Measurements from ENCODE around the gene FAM174C.

The FAM174C gene

DNA sequence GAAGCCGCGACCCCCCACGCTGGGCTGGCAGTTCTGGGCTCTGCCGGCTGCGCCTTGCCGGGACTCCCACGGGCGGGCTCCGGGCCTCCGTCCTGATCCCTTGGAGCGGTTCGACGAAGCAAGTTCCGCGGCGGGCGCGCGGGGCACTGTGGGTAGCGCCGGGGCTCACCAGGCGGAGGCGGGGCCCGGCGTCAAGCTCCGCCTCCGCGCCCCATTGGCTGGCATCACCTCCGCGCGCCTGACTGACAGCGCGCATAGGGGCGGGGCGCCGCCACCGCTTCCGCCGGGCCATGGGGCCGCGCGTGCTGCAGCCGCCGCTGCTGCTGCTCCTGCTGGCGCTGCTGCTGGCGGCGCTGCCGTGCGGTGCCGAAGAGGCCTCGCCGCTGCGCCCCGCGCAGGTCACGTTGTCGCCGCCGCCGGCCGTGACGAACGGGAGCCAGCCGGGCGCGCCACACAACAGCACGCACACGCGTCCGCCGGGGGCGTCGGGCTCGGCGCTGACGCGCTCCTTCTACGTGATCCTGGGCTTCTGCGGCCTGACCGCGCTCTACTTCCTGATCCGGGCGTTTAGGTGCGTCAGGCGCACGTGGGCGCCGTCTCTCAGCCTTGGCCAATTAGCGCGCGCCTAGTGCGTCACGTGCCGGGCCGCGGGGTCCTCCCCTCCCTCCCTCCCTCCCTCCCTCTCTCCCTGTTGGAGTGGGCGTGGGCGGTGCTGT is at the start of gene FAM174C:
Gene FAM174C (plus strand): TSS at position 271 of the 716 bp plus-strand sequence. CDS start 20 bp downstream, at position 291.
- peak; percentile 90 for DNase-seq (ENCODE audit: low spot score)

DNA sequence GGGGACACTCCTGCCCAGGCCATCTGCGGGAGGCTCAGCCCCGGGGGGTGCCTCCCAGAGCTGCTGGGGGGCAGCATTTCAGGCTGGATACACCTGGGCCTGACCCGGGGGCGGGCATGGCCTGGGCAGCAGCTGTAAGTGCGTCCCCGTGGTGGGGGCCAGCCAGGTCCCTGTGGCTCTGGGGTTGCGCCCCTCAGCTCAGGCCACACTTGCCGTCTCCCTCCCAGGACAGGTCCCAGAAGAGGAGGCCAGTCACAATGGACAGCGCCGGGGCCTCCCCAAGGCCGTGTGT is 49.2 kb upstream of the FAM174C start:
- no peak for DNase-seq (ENCODE audit: low spot score)

DNA sequence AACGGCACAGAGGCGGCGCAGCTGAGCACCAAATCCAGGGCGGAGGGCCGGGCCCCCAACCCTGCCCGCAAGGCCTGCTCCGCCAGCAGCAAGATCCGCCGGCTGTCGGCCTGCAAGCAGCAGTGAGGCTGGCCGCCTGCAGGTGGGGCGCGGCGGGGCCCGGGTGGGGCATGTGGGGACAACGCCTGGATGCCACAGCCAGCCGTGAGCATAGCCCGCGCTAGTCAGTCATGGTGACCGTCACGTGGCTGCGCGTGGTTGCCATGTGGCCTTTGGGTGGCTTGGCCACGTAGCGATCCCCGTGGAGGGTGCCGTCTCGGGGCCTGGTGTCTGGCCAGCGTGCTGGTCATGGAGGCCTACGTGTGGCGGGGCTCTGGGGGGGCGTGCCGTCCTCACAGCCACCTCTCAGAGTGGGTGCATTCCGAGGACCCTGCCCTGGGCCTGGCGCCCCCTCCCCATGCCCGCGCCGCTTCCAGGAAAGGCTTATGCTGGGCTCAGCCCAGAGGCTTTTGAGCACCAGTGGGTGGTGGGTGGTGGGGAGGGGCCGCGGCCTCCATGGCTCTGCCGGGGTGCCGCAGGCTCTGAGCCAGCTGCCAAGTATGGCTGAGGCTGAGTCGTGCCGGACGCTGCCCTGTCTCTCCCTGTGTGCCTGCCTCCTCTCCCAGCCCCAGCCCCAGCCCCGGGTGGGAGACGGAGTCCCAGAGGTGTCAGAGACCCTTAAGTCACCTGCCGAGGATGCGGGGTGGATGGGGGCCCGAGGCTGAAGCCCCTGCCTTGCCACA is 48.6 kb upstream of the FAM174C start:
- DNase-seq (ENCODE audit: low spot score): no peak

DNA sequence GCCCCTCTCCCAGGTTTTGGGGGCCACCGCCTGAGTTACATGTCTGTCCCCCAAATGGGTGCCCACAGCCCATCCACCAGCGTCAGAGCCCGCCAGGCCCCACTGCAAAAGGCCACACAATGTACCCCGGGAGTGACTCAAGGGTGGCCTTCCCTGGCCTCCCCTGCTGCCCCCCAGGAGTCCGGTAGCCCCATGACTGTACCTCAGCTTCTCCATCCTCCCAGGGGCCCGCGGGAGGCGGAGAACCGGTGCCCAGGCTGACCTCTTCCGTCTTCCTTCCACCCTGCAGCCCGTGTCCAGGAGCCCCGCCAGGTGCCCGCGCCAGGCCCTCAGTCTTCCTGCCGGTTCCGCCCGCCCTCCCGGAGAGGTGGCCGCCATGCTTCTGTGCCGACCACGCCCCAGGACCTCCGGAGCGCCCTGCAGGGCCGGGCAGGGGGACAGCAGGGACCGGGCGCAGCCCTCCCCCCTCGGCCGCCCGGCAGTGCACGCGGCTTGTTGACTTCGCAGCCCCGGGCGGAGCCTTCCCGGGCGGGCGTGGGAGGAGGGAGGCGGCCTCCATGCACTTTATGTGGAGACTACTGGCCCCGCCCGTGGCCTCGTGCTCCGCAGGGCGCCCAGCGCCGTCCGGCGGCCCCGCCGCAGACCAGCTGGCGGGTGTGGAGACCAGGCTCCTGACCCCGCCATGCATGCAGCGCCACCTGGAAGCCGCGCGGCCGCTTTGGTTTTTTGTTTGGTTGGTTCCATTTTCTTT is 47.9 kb upstream of the FAM174C start:
- DNase-seq (ENCODE audit: low spot score): no peak

DNA sequence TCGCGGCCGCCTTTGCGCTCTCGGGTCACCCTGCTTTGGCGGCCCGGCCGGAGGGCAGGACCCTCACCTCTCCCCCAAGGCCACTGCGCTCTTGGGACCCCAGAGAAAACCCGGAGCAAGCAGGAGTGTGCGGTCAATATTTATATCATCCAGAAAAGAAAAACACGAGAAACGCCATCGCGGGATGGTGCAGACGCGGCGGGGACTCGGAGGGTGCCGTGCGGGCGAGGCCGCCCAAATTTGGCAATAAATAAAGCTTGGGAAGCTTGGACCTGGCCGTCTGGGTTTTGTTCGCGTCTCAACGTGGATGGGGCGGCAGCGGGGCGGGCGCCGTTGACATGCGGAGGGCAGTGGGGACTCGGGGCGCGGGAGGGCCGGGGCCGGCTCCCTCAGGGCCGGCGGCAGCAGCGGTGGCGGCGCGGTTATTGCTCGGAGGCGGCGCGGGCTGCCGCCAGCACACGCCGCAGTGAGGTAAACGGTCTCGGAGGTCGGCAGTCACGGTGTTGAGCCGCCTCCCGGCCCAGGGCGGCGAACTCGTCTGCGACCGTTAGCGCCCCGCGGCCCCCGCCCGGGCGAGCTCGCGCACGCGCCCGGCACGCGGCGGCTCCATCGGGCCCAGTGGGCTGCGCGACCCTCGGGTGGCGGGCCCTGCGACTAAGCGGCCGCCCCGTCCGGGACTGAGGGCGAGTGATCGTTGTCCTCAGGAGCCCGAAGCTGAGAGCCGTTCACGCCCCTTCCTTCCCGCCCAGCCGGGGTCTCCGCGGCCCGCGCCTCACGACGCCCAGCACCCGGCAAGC is 47.0 kb upstream of the FAM174C start:
- no peak for DNase-seq (ENCODE audit: low spot score)

DNA sequence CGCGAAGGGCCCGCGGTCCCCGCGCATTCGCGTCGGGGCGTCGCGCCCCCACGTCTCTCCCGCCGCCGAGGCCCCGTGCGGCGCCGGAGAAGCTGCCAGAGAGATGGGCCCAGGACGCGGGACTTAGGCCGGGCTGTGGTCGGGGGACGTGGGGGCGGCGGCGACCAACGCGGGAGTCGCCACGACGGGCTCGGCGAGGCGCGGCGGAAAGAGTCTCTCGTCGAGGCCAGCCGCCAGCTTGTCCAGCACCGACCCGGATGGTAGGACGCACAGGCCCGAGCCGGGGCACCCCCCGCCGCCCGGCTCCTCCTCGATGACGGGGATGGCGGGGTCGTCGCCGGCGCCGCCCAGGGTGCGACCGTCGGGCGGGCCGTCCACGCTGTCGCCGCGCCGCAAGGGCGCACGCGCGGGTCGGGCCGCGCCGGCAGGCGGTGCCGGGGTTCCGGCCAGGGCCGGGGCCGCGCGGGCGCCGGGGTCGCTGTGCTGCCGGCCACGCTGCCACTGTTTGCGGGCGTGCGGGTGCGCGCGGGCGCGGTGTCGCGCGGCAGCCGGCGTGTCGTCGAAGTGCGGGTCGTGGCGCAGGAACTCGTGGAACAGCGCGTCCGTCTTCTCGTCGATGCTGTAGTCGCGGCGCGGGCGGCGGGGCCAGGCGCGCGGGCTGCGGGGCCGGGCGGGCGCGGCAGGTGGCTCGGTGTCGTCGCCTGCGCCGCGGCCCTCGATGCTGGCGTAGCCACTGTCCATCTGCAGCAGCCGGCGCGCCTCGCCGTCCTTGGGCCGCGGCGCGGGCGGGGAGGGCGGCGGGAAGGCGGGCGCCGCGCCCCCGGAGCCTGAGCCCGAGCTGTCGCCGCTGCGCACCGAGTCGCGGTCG is 46.0 kb upstream of the FAM174C start:
- DNase-seq (ENCODE audit: low spot score): no peak

DNA sequence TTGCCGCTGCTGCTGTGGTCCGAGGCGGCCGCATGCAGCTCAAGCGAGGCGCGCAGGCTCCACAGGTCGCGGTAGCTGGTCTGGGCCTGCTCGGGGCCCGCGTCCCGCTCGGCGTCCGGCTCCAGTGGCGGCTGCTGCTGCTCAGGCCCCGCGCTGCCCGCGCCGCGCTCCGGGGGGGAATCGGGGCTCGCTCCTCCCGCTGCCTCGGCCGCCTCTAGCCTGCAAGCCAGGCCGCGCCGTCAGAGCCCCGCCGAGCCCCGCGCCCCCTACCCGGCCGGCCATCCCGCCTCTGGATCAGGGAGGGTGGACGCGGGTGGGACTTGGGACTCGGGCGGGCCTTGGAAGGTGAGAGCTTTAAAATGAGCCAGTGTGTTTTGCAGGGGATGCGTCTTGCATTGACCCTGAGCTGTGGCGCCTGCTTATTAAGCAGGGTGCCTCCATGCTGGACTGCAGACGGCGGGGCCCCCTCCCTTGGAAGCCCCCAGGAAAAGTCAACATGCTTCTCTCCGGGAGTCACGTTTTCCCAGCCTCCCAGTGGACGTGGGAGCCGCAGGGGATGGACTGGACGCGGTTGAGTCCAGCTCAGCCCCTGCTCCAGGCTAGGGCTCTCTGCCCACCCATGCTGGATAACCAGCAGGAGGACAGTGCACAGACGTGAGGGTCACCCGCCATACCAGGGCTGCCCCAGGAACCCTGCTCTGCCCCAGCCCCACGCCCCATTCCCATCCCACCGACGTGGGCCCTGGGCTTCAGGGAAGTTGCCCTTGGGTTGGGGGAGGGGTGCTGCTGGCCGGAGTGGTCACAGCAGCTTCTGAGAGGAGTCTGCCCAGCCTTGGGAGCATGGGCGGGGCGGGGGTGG is 45.2 kb upstream of the FAM174C start:
- no peak for DNase-seq (ENCODE audit: low spot score)

DNA sequence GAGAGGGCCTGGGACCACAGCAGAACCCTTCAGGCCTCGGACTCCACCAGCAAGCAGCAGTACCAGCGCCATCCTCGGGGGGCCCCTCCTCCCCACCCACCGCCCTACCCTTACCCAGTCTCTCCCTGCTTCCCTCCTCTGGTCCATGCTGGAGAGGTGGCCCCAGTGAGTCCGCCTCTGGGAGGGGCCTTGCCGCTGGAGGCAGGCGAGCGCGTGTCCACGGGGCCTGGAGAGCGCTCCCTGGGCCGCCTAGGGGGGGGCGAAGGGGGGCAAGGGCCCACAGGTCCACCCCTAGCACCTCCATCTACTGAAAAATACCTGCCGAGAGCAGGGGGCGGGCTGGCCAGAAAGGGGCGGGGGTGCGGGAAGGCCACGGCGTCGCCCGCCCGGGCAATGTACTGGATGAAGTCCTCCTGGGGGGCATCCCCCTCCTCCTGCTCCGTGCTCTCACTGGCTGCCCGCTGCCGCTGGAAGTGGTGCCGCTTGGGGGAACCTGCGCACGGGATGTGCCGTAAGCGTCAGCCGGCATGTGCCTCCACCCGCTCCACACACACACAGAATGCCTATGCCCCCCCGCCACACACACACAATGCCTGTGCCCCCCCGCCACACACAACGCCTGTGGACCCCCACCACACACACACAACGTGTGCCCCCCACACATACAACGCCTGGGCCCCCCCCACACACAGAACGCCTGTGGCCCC is 44.4 kb upstream of the FAM174C start:
- no peak for DNase-seq (ENCODE audit: low spot score)

DNA sequence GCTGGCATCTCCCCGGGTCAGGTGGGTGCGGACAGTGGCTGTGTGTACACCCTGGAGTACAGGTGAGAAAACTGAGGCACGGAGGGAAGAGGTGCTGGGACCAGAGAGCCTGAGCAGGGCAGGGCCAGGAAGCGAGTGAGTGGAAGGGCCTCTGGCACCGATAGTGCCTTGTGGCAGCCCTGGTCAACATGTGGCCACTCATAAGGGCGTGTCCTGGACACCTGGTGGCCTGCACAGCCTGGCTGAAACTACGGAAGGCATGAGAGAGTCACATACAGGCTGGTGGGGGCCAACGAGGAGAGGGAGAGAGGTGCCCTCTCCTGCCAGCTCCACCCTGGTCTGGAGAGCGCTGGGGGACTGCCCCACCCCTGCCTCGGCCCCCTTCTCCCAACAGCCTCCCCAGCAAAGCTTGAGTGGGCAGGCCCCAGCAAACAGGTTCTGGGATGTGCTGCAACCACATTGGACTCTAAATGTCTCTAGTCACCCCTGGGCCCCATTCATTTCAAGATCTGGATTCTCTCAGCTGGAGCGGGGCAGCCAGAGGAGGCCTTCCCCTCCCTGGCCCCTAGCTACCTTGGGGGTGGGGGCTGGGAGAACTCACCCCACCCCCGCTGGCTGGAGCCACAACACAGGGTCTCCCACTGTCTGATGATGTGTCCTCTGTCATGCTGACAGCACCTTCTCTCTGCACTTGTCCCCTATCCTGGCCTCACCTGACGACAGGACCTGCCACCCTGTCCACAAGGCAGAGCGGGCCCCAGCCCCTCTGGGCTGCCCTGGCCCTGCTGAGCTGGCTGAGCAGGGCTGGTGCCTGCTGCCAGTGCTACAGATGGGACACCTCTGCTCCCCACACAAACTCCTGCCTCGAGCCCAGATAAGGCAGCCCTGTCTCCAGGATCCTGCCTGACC is 43.3 kb upstream of the FAM174C start:
- DNase-seq (ENCODE audit: low spot score): no peak

DNA sequence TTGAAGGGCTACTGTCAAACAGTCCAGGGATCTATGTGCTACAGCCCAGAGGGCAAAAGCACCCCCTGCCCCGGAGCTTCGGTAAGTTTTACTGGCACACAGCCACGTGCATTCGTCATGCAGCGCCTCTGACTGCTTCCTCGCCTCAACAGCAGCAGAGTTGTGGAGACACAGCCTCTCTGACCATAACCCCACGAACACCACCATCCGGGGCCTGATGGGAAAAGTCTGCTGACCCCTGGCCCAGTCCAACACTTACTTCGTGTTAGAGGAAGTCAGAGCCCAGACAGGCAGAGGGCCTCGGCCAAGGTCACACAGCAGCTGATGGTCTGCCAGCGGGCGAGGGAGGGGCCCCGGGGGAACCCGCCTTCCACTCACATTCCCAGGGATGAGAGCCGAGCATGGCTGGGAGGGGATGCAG is 42.7 kb upstream of the FAM174C start:
- DNase-seq (ENCODE audit: low spot score): no peak

DNA sequence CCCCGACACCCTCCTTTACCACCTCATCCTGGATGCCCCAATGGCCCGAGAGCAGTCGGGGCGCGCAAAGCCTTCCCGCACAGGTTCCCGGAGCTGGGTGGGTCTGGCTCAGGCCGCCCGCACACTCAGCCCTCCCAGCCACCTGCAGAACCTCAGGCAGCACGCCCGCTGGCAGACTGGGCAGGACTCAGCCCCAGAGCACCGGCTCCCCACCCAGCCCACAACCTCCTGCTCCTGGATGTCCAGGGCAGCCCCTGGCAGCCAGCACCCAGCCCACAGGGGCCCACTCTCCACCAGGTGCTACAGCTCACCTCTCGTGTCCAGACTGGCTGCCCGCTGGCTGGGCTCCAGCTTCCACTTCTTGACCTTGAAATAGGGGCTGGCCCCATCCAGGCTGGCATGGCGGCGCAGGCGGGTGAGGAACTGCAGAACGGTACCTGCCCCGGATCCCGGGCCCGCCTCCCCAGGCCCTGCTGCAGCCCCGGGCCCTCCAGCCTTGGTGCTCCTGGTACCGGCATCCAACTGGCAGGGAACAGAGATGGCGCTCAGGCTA is 42.1 kb upstream of the FAM174C start:
- no peak for DNase-seq (ENCODE audit: low spot score)

DNA sequence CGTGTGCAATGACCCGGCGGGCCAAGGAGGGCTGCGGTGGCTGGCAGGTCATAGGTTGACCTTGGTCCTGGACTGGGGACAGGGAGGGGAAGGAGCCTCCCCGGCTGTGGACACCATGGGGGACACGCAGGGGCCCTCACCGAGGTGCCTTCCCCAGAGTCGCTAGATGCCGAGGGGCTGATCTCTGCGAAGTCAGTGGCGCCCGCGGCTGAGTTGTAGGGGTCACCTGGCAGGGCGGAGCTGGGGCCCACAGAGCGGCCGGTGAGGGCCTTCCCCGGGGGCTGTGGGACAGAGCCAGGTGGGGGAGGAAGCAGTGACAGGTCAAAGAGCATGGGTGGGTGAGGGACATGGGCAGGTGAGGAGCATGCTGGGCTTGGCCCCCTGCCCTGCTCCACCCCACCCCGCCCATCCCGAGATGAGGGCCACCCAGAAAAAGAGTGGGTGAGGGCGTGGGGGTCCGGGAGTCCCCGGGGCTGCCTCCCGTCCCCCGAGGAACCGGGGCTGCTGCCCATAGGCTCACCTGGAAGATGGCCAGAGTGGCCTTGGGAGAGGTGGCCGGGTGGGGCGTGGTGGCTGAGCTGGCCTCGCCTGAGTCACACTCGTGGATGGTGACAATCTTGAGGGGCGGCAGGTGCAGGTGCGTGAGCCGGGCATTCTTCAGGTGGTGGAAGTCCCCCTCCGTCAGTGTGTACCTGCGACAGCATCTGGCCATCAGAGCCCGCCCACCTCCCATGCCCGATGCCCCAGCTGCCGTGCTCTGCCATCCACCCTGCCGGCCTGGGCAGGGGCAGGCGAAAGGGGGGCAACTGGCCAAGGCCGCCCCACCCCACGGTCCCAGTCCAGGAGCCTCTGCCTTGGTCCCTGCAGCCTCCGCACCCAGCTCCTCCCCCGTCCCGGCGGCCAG is 41.0 kb upstream of the FAM174C start:
- no peak for DNase-seq (ENCODE audit: low spot score)

DNA sequence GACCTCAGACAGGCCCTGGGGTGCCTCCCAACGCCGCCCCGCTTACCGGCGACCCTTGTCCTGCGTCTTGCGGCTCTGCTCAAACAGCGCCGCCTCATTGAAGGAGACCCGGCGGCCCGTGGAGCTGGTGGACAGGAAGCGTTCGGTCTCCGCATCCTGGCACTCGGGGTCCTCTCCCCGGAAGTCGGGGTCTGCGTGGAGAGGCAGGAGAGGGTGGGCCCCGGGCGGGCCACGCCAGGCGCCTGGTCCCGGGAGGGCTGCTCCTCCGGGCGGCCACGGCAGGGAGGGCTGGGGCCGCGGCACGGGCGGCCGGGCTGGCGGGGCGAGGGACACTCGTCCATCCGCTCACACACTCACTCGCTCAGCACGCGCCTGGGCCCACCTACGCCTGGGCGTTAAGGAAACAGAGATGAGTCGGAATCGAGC is 40.4 kb upstream of the FAM174C start:
- no peak for DNase-seq (ENCODE audit: low spot score)

DNA sequence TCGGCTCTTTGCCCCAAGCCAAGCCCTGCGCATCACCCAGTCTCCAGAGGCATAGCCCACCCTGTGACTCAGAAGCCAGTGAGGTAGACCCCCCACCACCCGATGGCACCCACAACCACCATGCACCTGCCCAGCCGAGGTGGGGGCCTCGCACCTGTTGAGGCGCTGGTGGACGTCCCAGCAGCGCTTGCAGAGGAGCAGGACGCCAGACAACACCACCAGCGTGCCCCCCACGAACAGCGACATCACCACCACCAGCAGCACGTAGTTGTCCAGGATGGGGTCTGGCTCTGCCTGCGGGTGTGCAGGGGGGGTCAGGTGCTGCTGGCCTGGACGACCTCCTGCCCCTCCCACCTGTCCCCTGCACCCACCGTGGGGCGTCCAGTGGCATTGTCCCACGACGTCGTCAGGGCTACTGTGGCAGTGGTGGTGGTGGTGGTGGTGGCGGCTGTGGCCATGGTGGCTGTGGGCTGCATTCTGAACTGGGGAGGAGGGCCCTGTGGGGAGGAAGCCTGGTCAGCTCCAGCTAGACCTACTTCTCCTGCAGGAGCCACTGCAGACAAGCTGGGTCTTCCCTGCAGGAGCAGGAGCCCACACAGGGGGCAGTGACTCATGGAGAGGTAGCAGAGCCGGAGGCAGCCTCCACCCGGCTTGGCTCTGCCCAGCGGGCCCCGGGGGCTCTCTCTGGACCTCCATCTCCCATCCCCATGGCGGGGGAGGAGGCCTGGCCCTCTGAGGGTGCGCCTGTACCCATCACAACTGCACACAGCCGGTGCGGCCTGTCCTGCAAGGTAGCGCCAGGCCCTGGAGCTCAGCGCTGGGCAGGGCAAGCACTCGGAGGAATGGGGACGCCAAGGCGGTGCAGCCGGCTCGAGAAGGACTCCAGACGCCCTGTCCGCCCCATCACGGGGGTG is 39.4 kb upstream of the FAM174C start:
- DNase-seq (ENCODE audit: low spot score): no peak

DNA sequence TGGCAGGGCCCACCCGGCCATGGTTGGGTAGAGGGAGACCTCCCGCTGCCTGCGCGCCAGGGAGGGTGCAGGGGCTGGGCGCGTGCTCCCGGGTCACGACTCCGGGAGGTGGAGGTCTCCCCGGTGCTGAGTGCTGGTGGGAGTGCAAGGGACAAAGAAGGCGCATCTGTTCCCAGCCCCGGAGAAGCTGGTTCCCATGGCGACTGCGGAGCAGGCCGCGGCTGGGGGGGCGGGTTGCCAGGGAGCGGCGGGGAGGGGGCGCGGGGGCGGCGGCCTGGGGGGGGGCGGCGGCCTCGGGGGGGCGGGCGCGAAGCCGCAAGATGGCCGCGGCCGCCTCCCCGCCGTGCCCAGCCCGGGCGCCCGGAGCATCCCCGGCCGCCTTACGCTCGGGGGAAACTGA is 38.8 kb upstream of the FAM174C start:
- DNase-seq (ENCODE audit: low spot score): no peak

Data from pons (tissue), 1 donor.